Cardiac muscle cell (in vitro differentiated cells and primary cell): ENCODE measurements around the gene ACE. TPM values are rescaled to one million over a fixed set of nuclear protein-coding genes. Genes with fewer than 3 reads are reported as not detected.

ENCODE experiments used
- DNase-seq, 2 donors: peaks; one replicate each; pipeline versions ENCODE4 v3.0.0 to v3.0.0-alpha.2; 2010 to 2017; ENCODE audit warnings: low read depth in 1 of 2, low spot score in 1 of 2
- H3K27ac ChIP-seq: fragments of 200-600 bp; sonication (generic); 2 replicates; pipeline ENCODE4 v1.5.1; 2016
- H3K27me3 ChIP-seq: fragments of 200-600 bp; sonication (generic); 2 replicates; pipeline ENCODE4 v1.6.0; 2016; ENCODE audit warnings: control low read depth
- H3K36me3 ChIP-seq: fragments of 200-600 bp; sonication (generic); 2 replicates; pipeline ENCODE4 v1.5.1; 2016; ENCODE audit warnings: control low read depth
- H3K4me1 ChIP-seq: fragments of 200-600 bp; sonication (generic); 2 replicates; pipeline ENCODE4 v1.8.1; 2017; ENCODE audit warnings: low read depth, mild to moderate bottlenecking, mixed run types
- H3K4me3 ChIP-seq: fragments of 200-600 bp; sonication (generic); 2 replicates; pipeline ENCODE4 v1.5.1; 2016; ENCODE audit warnings: mild to moderate bottlenecking
- H3K9me3 ChIP-seq: fragments of 200-600 bp; sonication (generic); 2 replicates; pipeline ENCODE4 v1.5.1; 2017; ENCODE audit warnings: low read depth, mild to moderate bottlenecking, control low read depth
- CTCF ChIP-seq: IDR thresholded peaks from 2 replicates; pipeline ENCODE4 v1.5.1; 2012; ENCODE audit warnings: low read depth, mild to moderate bottlenecking, low read length
- polyA plus RNA-seq: library from polyadenylated mRNA; unstranded; fragments of >200 nt; fragmentation: Nextera tagmentation; extraction: Ambion mirVana; gene quantifications from 2 replicates; pipeline ENCODE4 v1.2.1, GENCODE V29; 2016
- total RNA-seq: library from RNA; depleted of rRNA; stranded (reverse); fragments of >200 nt; gene quantifications from 2 replicates; pipeline ENCODE4 v1.2.3, GENCODE V29; 2016

The ACE gene
- total and polyA plus RNA-seq, 2 experiments from 2014 or later, result 1.8 to 3.2 TPM

- peaks cover 3% of the 10 kb centered on the region for H3K27me3 ChIP-seq
- no peak overlapping the region for H3K4me3 ChIP-seq
- no peaks in the 10 kb centered on the region for H3K9me3 ChIP-seq
- DNase-seq, result no peak
- no peak overlapping the region for H3K27ac ChIP-seq
- no peak for TF ChIP-seq CTCF
- no peaks in the 10 kb centered on the region for H3K36me3 ChIP-seq
- H3K4me1 ChIP-seq, result no peaks in the 10 kb centered on the region
Observed at GRCh38 chr17:63517825-63518534, 41.1 kb downstream of the ACE start.

- H3K4me1 ChIP-seq, result no peaks in the 10 kb centered on the region
- TF ChIP-seq CTCF, result no peak
- H3K4me3 ChIP-seq, result no peak overlapping the region
- no peak overlapping the region for H3K27ac ChIP-seq
- no peak for DNase-seq
- no peaks in the 10 kb centered on the region for H3K9me3 ChIP-seq
- no peaks in the 10 kb centered on the region for H3K36me3 ChIP-seq
- H3K27me3 ChIP-seq, result peaks cover 8% of the 10 kb centered on the region
Observed at GRCh38 chr17:63519116-63519881, 42.4 kb downstream of the ACE start.

- H3K9me3 ChIP-seq, result no peaks in the 10 kb centered on the region
- no peak overlapping the region for H3K27ac ChIP-seq
- DNase-seq, result no peak
- no peaks in the 10 kb centered on the region for H3K36me3 ChIP-seq
- peaks cover 12% of the 10 kb centered on the region for H3K27me3 ChIP-seq
- H3K4me3 ChIP-seq, result no peak overlapping the region
- TF ChIP-seq CTCF, result no peak
- no peaks in the 10 kb centered on the region for H3K4me1 ChIP-seq
Observed at GRCh38 chr17:63519972-63520882, 43.4 kb downstream of the ACE start.

- DNase-seq, result peak in 1 of 2 donors; percentile 3
- Histone ChIP-seq H3K27me3 (peaks cover 12% of the 10 kb centered on the region), H3K4me1 (no peaks in the 10 kb centered on the region), H3K36me3 (no peaks in the 10 kb centered on the region), H3K4me3 (peak within 1 kb of the TSS; percentile 14), H3K9me3 (no peaks in the 10 kb centered on the region), H3K27ac (no peak within 1 kb of the TSS)
- no peak for TF ChIP-seq CTCF
Observed at GRCh38 chr17:63523253-63523855, 46.5 kb downstream of the ACE start, which contains the start of gene KCNH6. Gene KCNH6 (plus strand): TSS chr17:63523358. CDS start chr17:63523414, 56 bp downstream.

- Histone ChIP-seq H3K27ac (no peak overlapping the region), H3K4me1 (no peaks in the 10 kb centered on the region), H3K4me3 (no peak overlapping the region), H3K27me3 (peaks cover 12% of the 10 kb centered on the region), H3K9me3 (no peaks in the 10 kb centered on the region), H3K36me3 (no peaks in the 10 kb centered on the region)
- no peak for DNase-seq
- TF ChIP-seq CTCF, result no peak
Observed at GRCh38 chr17:63524051-63524450, 47.2 kb downstream of the ACE start.
